Endothelial cell of umbilical vein (primary cell): ENCODE results near the gene DOP1A.

Experiments
- CTCF ChIP-seq, 2 donors: IDR thresholded peaks; 1 replicate in 1 of 2; 2 replicates in 1 of 2; pipeline ENCODE4 v1.5.1; 2011; ENCODE audit warnings: low read length in 2 of 2, mild to moderate bottlenecking in 2 of 2, moderate library complexity in 2 of 2, control low read depth in 1 of 2, inconsistent platforms in 1 of 2, low read depth in 1 of 2; ENCODE audit not compliant: insufficient read depth in 1 of 2; ENCODE audit errors: extremely low read depth in 1 of 2
- EZH2 ChIP-seq: IDR thresholded peaks from 2 replicates; pipeline ENCODE4 v1.6.1; 2012; ENCODE audit warnings: borderline replicate concordance, low read depth, mild to moderate bottlenecking, moderate library complexity, low read length, inconsistent platforms; ENCODE audit not compliant: severe bottlenecking
- JUN ChIP-seq: IDR thresholded peaks from 2 replicates; pipeline ENCODE4 v1.6.1; 2011; ENCODE audit warnings: borderline replicate concordance, low read depth; ENCODE audit not compliant: insufficient read length, insufficient read depth
- MAX ChIP-seq: IDR thresholded peaks from 2 replicates; pipeline ENCODE4 v1.6.1; 2011; ENCODE audit not compliant: insufficient read depth, insufficient read length
- MYC ChIP-seq: IDR thresholded peaks from one replicate; pipeline ENCODE4 v1.6.1; 2011; ENCODE audit warnings: mild to moderate bottlenecking, low read depth, low read length
- POLR2A ChIP-seq: IDR thresholded peaks from 2 replicates; pipeline ENCODE4 v1.6.1; 2012; ENCODE audit warnings: low read depth, mild to moderate bottlenecking, control low read depth, low read length
- POLR2AphosphoS5 ChIP-seq: IDR thresholded peaks from 2 replicates; pipeline ENCODE4 v1.6.1; 2012; ENCODE audit warnings: low read depth, mild to moderate bottlenecking, control low read depth, low read length, moderate library complexity; ENCODE audit not compliant: insufficient read depth

- TF ChIP-seq CTCF (IDR thresholded peaks at IDR 0.05; ENCODE audit: extremely low read depth in 1 of 2, insufficient read depth in 1 of 2, low read depth in 1 of 2, low read length in 2 of 2) (no peak), POLR2A (no peak), EZH2 (no peak), MYC (no peak), MAX (no peak), JUN (no peak), POLR2AphosphoS5 (no peak)
These were observed 31.1 kb downstream of the DOP1A start for GRCh38 chr6:83098589-83098988.
